HepG2 (cell line): ENCODE measurements around the gene MRNIP. TPM values are rescaled to one million over a fixed set of nuclear protein-coding genes. Genes with fewer than 3 reads are reported as not detected.

Experiments
- ATAC-seq: fragments of 200-7000 bp; cut with Tn5 transposase; 3 replicates; pipeline ENCODE4 v1.9.1; 2020; ENCODE audit warnings: mild to moderate bottlenecking, moderate library complexity
- BruUV-seq: library from RNA; stranded (reverse); fragments of 400-500 nt; replicated peaks from 2 replicates; lab custom pipeline; 2021; lab: Mats Ljungman, UMichigan
- CTCF ChIA-PET: fragments of 300-600 bp; formaldehyde crosslinking; extraction: SDS; loops from one replicate; lab custom pipeline; 2021; ENCODE audit warnings: low total read pairs, inconsistent platforms, low intra/inter-chr PET ratio; lab: Yijun Ruan, JAX
- POLR2A ChIA-PET: fragments of 350-600 bp; sonication (Branson Sonifier 250); formaldehyde crosslinking; loops from one replicate; lab custom pipeline; 2020; ENCODE audit warnings: antibody characterized with exemption, inconsistent platforms; lab: Yijun Ruan, JAX
- DNase-seq: peaks from one replicate; pipeline ENCODE4 v3.0.0-alpha.2; 2015; ENCODE audit warnings: low spot score
- FAIRE-seq: peaks from 3 replicates; lab custom pipeline; 2011; peaks lifted over from hg19 to GRCh38; lab: Jason Lieb, UNC
- H2AFZ ChIP-seq: one replicate; pipeline ENCODE4 v1.6.1; 2011; ENCODE audit warnings: low read length, inconsistent platforms
- H3K27ac ChIP-seq: fragments of 300-600 bp; 3 replicates; pipeline ENCODE4 v1.8.0; 2011; ENCODE audit warnings: mixed run types, mild to moderate bottlenecking, mixed read lengths, low read length, inconsistent platforms; ENCODE audit not compliant: insufficient read depth; ENCODE audit errors: extremely low read length
- H3K27me3 ChIP-seq, 2 experiments: fragments of 200-600 bp in 1 of 2; 2 replicates in 1 of 2; 3 replicates in 1 of 2; pipeline versions ENCODE4 v1.6.0 to v1.8.0; 2011; ENCODE audit warnings: low read length in 2 of 2, mild to moderate bottlenecking in 2 of 2, moderate library complexity in 2 of 2, inconsistent platforms in 1 of 2; ENCODE audit not compliant: insufficient read depth in 2 of 2, control insufficient read depth in 1 of 2
- H3K36me3 ChIP-seq, 2 experiments: fragments of 200-600 bp in 1 of 2; replicated peaks in 1 of 2; 2 replicates in 1 of 2; 3 replicates in 1 of 2; pipeline versions ENCODE4 v1.5.1 to v1.8.0; 2011; ENCODE audit warnings: low read length in 2 of 2, inconsistent platforms in 1 of 2; ENCODE audit not compliant: insufficient read depth in 2 of 2, control insufficient read depth in 1 of 2
- H3K4me1 ChIP-seq: 2 replicates; pipeline ENCODE4 v1.5.1; 2012; ENCODE audit warnings: low read length, inconsistent platforms; ENCODE audit not compliant: insufficient read depth
- H3K4me2 ChIP-seq: 2 replicates; pipeline ENCODE4 v1.6.0; 2011; ENCODE audit warnings: low read depth, low read length, inconsistent platforms
- H3K4me3 ChIP-seq, 3 experiments: fragments of 200-600 bp in 1 of 3; sonication (generic), shearing (Covaris generic) in 1 of 3; replicated peaks in 1 of 3; 2 replicates each; pipeline ENCODE4 v1.5.1; 2011 to 2016; ENCODE audit warnings: low read length in 3 of 3, inconsistent platforms in 2 of 3, low read depth in 2 of 3, mild to moderate bottlenecking in 2 of 3, control low read depth in 1 of 3, mixed read lengths in 1 of 3; ENCODE audit not compliant: insufficient read depth in 1 of 3
- H3K79me2 ChIP-seq: one replicate; pipeline ENCODE4 v1.6.1; 2011; ENCODE audit warnings: low read length, inconsistent platforms; ENCODE audit not compliant: insufficient read depth
- H3K9ac ChIP-seq: 2 replicates; pipeline ENCODE4 v1.6.0; 2011; ENCODE audit warnings: mild to moderate bottlenecking, low read depth, low read length, inconsistent platforms; ENCODE audit not compliant: insufficient read depth
- H3K9me3 ChIP-seq: 2 replicates; pipeline ENCODE4 v1.5.1; 2012; ENCODE audit warnings: mild to moderate bottlenecking, low read length
- H4K20me1 ChIP-seq: 2 replicates; pipeline ENCODE4 v1.6.0; 2011; ENCODE audit warnings: inconsistent platforms, mild to moderate bottlenecking, low read length, moderate library complexity; ENCODE audit not compliant: insufficient read depth
- AGO2 ChIP-seq: fragments of 200-400 bp; formaldehyde crosslinking; optimal IDR thresholded peaks from 2 replicates; pipeline ENCODE3; 2017; ENCODE audit warnings: mild to moderate bottlenecking, low read depth, low read length, moderate library complexity
- RBM22 ChIP-seq: fragments of 200-400 bp; formaldehyde crosslinking; optimal IDR thresholded peaks from 2 replicates; pipeline ENCODE3; 2017; ENCODE audit warnings: mild to moderate bottlenecking, low read length, moderate library complexity
- SAFB2 ChIP-seq: sonication (generic); formaldehyde crosslinking; IDR thresholded peaks from 2 replicates; pipeline ENCODE4 v1.5.1; 2020; ENCODE audit warnings: missing genetic modification reagents, low read depth, mild to moderate bottlenecking, borderline replicate concordance
- ZBTB38 ChIP-seq: sonication (generic); formaldehyde crosslinking; IDR thresholded peaks from 2 replicates; pipeline ENCODE4 v1.5.1; 2020; ENCODE audit warnings: mild to moderate bottlenecking, missing genetic modification reagents
- ZNF678 ChIP-seq: sonication (generic); formaldehyde crosslinking; IDR thresholded peaks from 2 replicates; pipeline ENCODE4 v1.4.0; 2020; ENCODE audit warnings: mild to moderate bottlenecking, missing genetic modification reagents
- ZNF777 ChIP-seq: sonication (generic); formaldehyde crosslinking; IDR thresholded peaks from 2 replicates; pipeline ENCODE4 v1.4.0; 2020; ENCODE audit warnings: missing genetic modification reagents
- WGBS: methylation state at CpG from one replicate; pipeline ENCODE4 v1.1.6; 2017; ENCODE audit warnings: low lambda C conversion rate; 5-methylcytosine and 5-hydroxymethylcytosine counted together
- in situ Hi-C: cut with HindIII; loops from 2 replicates; pipeline ENCODE4 v1.10.0; 2017; ENCODE audit warnings: low pct_unique_long_range_greater_than_20kb; ENCODE audit not compliant: extremely low pct_ligation_motif_present
- intact Hi-C: fragments of 100-400 bp; cut with micrococcal nuclease; formaldehyde crosslinking; loops from one replicate; pipeline ENCODE4 v1.10.0; 2022; ENCODE audit not compliant: unreplicated experiment
- polyA plus RNA-seq, 8 experiments: library from polyadenylated mRNA; depleted of rRNA in 3 of 8; stranded (reverse) in 7 of 8; unstranded in 1 of 8; fragments of >200 nt; fragmentation: Illumina TruSeq in 4 of 8; extraction: Trizol in 4 of 8; gene quantifications; 2 replicates each; pipeline versions ENCODE4 v1.2.1 to v1.2.3, GENCODE V29; 2011 to 2016; ENCODE audit warnings: low read depth in 4 of 8, missing spikeins in 1 of 8, mixed read lengths in 1 of 8; ENCODE audit not compliant: insufficient read depth in 1 of 8
- total RNA-seq, 5 experiments: library from RNA; depleted of rRNA; stranded (reverse); fragments of >200 nt; fragmentation: Illumina TruSeq; extraction: Trizol; gene quantifications; 2 replicates each; pipeline ENCODE4 v1.2.3, GENCODE V29; 2016; ENCODE audit warnings: low read depth in 1 of 5
- TF ChIP-seq, protein P1 (sequence below): sonication (generic); formaldehyde crosslinking; IDR thresholded peaks from 2 replicates; pipeline ENCODE4 v1.4.0; 2020; ENCODE audit warnings: missing genetic modification reagents
- TF ChIP-seq, protein P2 (sequence below): IDR thresholded peaks from 2 replicates; pipeline ENCODE4 v1.6.1; 2016; ENCODE audit warnings: low read depth

MRNIP gene
- total and polyA plus RNA-seq, 2 of the 13 experiments (the other 11 are each of a cell fraction or from before 2014, with no cell fraction given), result 15.5 to 34.1 TPM

DNA sequence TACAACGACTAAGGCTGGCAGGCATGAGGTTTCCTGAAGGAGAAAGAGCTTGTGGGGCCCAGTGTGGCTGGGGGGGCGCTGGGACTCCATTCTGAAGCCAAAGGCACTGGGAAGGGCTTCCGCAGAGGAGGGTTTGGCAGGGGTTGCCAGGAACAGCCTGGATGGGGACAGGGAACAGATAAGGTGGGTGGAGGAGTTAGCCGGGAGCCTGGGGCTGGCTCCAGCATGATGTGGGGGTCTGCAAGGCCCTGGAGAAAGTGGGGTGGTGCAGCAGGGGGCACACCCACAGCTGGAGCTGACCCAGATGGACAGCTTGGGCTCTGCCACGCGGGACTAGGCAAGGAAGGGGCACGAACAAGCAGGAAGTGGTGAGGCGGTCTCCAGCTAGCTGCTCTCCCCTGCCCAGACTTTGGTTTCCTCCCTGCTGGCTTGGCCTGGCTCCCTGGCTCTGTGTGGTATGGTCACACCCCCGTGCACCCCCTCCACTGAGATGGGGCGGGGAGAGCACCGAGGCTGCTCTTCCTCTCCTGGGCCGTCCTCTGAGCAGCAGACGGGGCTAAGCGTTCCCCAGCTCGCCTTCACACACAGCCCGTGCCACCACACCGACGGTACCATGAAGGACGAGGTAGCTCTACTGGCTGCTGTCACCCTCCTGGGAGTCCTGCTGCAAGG is 65.0 kb downstream of the MRNIP start, which contains the start of gene LTC4S:
Gene LTC4S, plus strand, starts transcription at position 519 of the 672 bp plus-strand sequence. Its CDS starts 95 bp downstream, at position 614.
- H2AFZ ChIP-seq, result no peak within 1 kb of the TSS
- no TSS peak for BruUV-seq
- ChIA-PET CTCF (no interaction called here), POLR2A (interaction anchor here (1.1 to 1.5 kb wide), 2 partner anchors 30 to 38 kb away, joined by 3 read pairs; no protein-coding TSS in a partner anchor)
- H3K4me2 ChIP-seq, result peak within 1 kb of the TSS; percentile 86
- no peaks in the 10 kb centered on the region for H4K20me1 ChIP-seq
- H3K9ac ChIP-seq, result peak within 1 kb of the TSS; percentile 35; the same call in 1 of the 2 replicates
- intact Hi-C loops (no loop called here), in situ Hi-C loops (no loop called here)
- FAIRE-seq, result no peak
- peaks cover 40% of the 10 kb centered on the region for H3K4me1 ChIP-seq
- peak; percentile 0; the same call in 1 of the 3 replicates for ATAC-seq
- peak within 1 kb of the TSS in 1 of 3 experiments; percentile 76; a peak in 2 of 6 replicates for H3K4me3 ChIP-seq
- no peak for DNase-seq
- no peaks in the 10 kb centered on the region for H3K79me2 ChIP-seq
- 66% methylated on average over 7 of the region's 19 CpGs for WGBS
- peaks cover 4 to 8% of the 10 kb centered on the region in 2 experiments; a peak in 3 of 5 replicates for H3K36me3 ChIP-seq
- H3K9me3 ChIP-seq, result no peaks in the 10 kb centered on the region
- H3K27me3 ChIP-seq, result no peaks in the 10 kb centered on the region
- TF ChIP-seq, protein P1, sequence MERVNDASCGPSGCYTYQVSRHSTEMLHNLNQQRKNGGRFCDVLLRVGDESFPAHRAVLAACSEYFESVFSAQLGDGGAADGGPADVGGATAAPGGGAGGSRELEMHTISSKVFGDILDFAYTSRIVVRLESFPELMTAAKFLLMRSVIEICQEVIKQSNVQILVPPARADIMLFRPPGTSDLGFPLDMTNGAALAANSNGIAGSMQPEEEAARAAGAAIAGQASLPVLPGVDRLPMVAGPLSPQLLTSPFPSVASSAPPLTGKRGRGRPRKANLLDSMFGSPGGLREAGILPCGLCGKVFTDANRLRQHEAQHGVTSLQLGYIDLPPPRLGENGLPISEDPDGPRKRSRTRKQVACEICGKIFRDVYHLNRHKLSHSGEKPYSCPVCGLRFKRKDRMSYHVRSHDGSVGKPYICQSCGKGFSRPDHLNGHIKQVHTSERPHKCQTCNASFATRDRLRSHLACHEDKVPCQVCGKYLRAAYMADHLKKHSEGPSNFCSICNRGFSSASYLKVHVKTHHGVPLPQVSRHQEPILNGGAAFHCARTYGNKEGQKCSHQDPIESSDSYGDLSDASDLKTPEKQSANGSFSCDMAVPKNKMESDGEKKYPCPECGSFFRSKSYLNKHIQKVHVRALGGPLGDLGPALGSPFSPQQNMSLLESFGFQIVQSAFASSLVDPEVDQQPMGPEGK (CRISPR knock-in tag), result peak; percentile 28; the same call in 1 of the 2 replicates
- TF ChIP-seq ZBTB38 (peak; percentile 34; the same call in 1 of the 2 replicates), SAFB2 (CRISPR knock-in tag) (0 out of 2 replicates have a peak, but pooled peaks have one; percentile 24), AGO2 (peak; percentile 61), ZNF678 (CRISPR knock-in tag) (no peak), ZNF777 (no peak), RBM22 (peak; percentile 27)
- TF ChIP-seq, protein P2, sequence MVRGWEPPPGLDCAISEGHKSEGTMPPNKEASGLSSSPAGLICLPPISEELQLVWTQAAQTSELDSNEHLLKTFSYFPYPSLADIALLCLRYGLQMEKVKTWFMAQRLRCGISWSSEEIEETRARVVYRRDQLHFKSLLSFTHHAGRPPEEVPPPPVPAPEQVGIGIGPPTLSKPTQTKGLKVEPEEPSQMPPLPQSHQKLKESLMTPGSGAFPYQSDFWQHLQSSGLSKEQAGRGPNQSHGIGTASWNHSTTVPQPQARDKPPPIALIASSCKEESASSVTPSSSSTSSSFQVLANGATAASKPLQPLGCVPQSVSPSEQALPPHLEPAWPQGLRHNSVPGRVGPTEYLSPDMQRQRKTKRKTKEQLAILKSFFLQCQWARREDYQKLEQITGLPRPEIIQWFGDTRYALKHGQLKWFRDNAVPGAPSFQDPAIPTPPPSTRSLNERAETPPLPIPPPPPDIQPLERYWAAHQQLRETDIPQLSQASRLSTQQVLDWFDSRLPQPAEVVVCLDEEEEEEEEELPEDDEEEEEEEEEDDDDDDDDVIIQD (CRISPR knock-in tag), result no peak
- H3K27ac ChIP-seq, result no peak within 1 kb of the TSS
